Muscle of arm (tissue), 12 donors: ENCODE measurements around the gene UST. TPM values are rescaled to one million over a fixed set of nuclear protein-coding genes. Genes with fewer than 3 reads are reported as not detected.
"Not testable (repeated sequence)": the region's sequence is repeated elsewhere in the genome, so short reads cannot be mapped to it uniquely, and the experiment has no call there.

ENCODE experiments used
- DNase-seq: peaks from one replicate; pipeline ENCODE4 v3.0.0-alpha.2; 2013
- polyA plus RNA-seq, 12 donors: library from polyadenylated mRNA; unstranded; fragments of 120-200 nt; gene quantifications; one replicate each; pipeline ENCODE4 v1.2.1, GENCODE V29; 2013; ENCODE audit not compliant: insufficient read length in 12 of 12

UST gene
- polyA plus RNA-seq, 12 donors, result 5.8 to 20.4 (median 8.4) TPM; not detected in 1

DNA sequence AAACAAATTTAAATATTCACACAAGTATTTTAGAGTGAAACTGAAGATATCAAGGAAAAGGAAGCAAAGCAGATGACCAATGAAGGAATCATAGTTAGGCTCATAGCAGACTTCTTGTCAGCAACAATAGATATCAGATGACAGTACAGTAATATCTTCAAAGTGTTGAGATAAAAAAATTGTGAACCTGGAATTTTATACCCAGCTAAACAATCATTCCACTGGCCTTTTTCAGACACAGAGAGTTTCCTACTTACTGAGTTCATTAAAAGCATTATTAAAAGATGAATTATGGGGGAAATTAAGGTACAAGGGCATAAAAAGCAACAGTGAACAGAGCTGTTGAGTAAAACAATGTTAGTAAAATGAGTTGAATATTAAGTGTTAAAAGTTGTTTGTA is 254.6 kb downstream of the UST start:
- DNase-seq, result no peak

DNA sequence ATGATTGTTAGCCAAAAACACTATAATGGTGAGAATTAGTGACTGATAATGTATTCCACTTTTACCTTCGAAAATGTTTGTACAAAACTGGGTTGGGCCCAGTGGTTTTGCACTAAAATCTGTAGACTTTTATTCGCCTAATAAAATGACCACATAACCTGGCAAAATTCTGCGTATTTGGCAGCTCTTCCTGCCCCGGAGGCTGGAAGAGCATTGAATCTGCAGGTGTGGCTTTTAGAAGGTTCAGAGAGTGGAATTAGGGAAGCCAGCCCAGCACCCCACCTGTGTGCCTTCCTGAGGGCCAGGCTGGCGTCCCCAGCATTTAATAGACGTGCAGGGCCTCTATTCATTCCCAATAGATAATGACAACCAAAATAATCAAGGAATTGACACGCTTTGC is 256.7 kb downstream of the UST start:
- no peak for DNase-seq

DNA sequence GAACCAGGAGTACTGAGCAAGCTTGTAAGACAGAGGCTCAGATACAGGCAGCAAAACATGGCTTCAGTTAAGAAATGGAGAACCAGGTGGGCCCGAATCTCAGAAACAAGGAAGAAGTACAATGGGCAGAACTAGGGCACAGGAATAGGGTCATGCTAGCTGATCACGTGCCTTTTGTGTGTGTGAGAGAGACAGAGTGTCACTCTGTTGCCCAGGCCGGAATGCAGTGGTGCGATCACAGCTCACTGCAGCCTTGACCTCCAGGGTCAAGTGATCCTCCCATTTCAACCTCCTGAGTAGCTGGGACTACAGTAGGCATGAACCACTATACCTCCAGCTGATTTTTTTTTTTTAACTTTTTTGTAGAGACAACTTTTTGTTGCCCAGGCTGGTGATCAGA is 257.8 kb downstream of the UST start:
- no peak for DNase-seq

DNA sequence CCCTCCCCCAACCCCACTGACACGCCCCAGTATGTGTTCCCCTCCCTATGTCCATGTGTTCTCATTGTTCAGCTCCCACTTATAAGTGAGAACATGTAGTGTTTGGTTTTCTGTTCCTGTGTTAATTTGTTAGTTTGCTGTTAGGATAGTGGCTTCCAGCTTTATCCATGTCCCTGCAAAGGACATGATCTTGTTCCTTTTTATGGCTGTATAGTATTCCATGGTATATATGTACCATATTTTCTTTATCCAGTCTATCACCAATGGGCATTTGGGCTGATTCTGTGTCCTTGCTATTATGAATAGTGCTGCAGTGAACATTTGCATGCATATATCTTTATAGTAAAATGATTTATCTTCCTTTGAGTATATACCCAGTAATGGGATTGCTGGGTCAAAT is 259.4 kb downstream of the UST start:
- not testable (repeated sequence) for DNase-seq

DNA sequence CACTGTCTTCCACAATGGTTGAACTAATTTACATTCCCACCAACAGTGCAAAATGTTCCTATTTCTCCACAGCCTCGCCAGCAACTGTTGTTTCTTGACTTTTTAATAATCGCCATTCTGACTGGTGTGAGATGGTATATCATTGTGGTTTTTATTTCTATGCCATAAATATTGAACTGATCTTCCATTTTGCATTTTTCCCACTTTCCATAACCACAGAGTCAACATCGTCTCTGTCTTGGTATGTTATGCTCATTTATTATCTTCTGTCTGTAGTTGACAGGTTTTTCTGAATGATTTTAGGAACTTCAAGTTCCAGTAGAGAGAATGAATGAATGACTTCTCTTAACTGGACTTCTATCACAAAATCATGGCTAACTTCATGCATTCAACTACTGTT is 259.8 kb downstream of the UST start:
- DNase-seq, result no peak

DNA sequence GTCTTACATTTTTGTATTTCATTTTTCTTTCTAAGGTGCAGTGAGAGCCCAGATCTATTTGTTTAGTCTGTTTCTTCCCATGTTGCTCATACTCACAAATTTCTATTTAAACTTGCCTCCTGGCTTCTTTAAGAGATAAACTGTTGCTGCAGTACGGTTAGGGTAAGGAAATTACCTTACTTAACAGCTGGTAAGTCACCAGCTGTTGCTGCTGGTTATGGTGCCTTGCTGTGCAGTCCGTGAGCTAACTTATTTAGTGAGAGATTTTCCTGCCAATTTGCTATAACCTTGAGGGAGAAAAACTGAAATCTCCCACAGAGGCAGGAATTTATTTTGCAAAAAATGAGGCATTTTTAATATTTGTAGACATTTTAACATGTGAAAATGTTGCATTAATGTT is 261.0 kb downstream of the UST start:
- no peak for DNase-seq

DNA sequence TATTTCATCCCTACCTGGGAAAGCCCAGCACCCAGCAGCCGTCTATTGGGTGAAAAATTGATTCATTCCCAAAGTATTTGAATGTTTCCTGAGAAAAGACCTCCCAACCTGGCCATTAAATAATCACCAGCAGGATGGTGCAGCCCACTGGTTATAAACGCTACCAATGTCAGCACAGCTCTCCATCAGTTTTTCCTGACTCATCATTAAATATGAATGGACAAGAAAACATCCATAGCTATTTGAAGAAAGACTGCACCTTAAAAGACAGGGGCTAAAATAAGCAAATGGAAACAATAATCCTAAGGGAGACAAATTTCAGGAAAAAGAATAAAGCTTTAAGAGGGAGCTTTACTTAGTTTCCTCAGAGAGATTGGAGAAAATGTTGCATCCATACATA is 261.9 kb downstream of the UST start:
- no peak for DNase-seq

DNA sequence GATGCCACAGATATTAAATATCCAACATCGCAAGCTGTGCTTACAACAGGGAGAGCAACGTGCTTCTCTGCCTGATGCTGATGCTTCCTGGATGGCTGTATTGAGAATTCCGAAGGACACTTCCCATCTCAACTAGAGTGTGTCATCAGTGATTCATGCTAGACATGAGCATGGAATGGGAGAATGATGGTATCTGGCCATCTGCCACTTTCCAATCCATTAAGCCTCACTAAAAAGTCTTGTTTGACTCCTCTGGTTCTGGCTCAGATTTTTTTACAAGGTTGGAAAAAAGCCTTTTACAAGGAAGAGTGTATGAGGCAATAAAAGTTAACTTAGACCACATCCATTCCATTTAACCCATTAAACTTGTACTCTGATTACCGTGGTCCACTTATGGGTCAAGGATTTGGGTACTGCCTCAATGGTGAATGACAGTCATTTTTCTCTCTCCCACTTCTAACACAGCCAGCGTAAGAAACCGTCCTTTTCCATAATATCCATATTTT is 265.3 kb downstream of the UST start:
- DNase-seq, result no peak

DNA sequence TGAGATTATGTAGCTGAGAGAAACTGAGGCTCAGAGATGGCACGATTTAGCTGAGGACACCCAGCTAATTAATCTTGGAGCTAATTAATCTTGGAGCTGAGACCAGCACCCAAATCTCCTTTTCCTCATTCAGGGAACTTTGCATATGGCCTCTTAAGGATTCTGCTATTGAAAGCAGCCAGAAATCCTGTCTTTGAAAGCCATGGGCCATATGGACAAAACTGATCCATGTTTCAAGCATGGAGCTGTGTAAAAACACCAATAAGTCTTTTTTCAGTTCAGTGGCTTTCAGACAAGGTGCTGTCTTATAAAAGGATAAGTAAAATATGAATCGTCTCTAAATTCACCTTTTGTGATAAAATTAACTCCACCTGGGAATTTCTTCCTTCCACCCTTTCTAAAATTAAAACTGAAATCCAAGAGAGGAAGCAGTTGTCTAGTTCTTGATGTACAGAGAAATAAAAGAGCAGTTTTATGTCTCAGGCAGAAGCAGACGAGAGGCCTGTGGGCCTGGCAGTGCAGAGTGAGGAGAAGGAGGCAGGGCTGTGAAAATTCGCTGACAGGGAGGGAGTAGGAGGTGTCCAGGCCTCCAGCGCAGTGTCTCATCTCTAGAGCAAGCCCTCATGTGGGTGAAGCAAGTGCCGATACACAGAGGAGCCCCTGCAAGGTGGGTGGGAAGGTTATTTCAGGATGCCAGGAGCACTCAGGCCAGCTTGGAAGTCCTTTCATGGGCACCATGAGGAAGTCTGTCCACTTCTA is 266.9 kb downstream of the UST start:
- no peak for DNase-seq

DNA sequence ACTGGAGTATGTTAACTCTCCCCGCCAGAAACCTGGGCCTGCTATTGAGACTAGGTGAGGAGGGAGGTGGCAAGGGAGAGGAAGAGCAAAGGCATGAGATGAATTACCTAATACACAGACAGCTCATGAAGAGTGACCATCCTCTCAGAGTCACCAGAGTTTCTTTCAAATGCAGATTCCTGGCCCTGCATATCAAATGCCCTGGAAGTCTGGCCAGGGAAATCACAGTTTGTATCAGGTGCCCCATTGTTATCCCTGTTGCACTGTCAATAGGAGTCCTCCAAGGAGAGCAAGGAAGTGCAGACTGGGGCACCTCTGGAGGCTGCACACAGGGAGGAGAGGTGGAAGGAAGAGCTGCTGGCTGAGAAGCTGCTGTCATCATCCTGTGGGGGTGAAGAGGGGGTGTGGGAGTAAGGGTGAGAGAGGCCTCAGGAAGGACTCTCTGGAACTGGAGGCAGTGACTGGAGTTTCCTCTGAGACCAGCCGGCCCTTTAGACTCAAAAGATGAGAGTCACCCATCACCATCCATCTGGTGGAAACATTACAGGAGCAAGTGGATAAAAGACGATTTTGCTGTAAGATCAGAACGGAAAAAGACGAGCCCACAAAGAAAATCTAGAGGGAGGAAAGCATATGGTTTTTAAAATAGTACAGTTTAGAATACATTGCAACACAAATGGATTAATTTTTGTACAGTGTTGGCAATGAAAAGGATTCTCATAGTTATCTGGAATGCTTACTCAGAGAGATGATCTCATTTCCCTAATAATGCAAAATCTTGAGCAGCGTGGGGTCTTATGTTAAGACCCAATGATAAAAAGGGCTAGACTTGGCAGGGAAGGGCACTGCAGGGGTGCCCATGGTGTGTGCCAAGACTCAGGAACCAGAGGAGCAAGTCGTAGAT is 268.1 kb downstream of the UST start:
- DNase-seq, result peak; percentile 58

DNA sequence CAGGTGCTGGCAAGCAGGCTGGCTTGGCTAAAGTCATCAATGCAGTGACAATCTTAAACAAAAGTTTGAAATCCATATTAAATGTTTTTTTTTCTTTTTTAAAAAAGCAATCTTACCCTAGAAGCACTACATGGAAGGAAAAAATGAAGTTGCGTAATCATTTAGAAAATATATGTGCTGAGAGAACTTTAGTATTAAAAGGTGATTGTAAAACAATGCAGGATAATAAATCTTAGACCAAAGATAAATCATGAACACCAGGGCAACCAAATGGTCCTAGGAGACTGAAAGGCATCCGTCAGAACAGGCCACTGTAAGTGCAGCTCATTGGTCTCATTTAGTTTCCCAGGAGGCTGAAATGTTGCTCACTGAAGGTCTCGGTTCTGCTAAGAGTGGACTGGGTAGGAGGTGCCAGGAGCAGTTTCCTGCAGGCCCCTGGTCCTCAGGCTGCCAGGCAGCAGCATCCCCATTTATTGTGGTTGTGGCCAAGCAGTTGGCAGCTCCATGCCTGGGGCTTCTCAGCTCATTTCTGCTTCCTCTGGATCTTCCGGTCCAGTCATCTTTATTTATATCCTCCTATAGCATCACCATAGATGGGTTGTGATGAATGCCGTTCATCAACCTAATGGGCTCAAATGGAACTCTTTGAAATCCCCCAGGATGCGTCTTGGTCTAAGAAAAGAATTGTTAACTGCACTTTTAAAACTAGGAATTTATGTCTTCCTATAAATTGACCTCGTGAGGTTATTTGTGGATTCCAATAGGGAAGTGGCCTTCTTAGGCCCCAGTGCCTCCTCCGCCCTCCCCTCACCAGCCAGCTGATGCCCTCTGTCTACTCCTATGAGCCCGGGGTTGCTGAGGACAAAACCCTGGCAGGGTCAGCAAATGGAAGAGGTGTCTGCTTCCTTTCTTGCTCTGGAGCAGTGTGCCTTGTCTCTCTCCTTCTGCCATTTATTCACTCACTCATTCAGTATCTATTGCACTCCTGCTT is 269.0 kb downstream of the UST start:
- DNase-seq, result no peak

DNA sequence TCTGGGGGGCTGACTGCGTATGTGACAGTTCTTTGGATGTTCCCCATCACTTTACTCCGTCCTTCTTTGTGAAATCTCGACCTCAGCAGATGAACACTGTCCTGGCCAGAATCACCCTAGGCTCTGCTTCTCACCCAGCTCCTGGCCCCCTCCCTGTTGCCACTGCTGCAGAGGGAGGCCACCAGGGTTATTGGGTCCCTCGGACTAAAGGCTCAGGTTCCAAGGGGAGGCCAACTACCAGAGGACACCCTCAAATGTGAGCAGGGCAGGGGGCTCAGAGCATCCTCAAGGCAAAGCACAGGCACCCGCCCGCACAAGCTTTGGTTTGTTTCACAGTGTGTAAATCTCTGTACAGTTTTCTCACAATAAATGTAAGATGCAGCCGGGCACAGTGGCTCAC is 269.9 kb downstream of the UST start:
- no peak for DNase-seq

DNA sequence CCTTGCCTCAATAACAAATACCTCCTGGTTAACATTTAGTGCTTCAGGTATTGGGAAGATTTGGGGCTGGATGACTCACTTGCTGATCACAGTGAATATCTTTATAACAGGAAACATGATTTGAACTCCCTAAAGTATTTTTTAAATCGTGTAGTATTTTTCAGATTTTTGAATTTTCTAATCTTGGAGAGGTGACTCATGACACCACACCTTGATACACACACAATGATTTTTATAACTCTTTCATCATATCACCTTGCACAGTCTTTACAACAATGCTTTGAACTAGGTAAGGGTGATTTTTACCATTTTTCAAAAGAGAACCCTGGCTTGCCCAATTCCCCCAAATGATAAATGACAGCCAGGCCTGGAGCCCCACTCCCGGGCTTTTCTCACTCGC is 273.5 kb downstream of the UST start:
- DNase-seq, result no peak

DNA sequence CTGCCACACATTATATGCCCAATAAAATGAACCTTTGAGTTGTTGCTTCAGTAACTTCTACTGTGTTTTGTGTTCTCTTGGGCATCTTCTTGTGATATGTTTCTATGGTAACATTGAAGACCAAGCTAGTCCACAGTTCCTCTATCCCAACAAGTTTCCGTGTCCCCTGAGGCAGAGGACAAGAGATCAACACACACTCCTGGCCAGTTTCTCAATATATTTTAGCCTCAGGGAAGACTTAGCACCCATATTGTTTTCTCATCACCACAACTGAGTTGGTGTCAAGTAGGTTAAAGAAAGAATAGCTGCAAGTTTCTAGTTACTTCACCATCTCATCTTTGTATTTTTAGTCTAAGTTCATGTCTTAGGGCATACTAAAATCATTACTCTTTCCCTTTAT is 277.5 kb downstream of the UST start:
- DNase-seq, result no peak

DNA sequence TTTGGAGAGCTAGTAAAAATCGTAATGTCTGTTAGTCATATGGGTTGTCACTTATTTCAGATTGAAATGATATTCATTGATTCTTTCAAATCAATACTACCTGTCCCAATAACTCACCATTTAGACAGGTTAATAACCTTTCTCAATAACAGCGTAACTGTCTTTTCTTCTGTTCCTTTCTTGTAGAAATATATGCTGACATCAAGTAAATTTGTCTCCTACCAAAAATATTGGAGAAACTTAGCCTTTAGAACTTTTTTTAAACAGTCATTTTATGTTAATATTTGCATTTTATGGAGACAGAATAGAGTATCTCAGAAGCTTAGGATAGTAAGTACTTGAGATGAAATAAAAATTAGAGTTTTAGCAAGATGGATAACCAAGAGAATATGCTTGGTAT is 278.2 kb downstream of the UST start:
- no peak for DNase-seq

DNA sequence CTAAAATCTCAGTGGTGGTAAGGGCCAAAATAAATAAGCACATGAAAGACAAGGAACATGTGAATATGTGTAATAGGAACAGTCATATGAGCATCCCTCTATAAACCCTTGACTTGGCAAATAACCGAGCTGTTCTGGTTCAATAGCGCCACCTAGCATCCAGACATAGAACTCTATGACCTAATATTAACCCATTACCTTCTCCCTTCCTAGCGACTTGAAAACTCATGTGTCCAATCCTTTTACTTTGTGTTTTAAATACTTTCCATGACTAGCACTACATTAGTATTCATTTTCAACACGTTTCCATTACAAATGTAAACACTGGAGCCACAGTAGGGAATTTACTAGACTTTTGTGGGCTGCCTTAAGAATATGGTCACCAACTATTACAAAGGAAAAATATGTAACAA is 279.7 kb downstream of the UST start:
- no peak for DNase-seq

DNA sequence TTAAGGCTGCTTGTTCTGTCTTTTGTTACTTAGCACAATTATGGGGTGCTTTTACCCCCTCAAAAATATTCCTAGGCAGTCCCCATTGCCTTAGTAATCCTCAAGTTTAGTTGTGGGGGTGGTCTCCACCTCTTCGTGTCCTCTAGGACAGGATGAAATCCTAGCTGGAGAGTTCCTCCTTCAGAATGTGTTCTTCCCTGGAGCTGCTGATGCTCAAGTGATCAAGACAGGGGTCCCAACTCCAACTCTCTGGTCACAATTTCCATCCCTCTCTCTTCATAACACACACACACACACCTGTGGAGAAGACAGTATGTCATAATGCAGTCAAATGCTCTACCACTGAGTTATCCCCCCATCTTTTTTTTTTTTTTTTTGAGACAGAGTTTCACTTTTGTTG is 280.7 kb downstream of the UST start:
- DNase-seq, result no peak

DNA sequence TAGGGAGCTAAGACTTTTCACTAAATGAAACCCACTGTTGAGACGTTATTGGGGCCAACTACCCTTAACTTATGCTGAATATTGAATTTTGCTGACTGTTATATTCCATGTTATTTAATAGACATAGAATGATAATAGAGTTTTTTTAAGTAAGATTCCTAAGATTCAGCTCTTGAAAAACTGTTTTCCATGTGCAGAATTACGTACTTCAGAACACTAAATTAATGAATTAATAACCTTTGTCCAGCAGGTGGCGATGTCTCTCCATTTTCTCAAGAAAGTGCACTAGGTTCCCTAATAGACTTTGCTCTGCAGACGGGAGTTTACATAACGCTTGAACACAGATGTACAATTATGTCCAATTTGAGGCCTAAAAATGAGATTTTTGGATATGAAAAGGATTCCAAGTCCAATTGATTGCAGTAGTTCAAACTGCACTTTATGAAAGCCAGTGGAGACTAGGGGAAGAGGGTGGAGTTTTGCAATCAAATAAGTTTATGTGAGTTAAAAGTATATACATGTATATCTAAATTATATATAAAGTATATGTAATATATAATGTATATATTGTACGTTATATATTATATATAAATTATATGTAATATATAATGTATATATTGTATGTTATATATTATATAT is 282.1 kb downstream of the UST start:
- DNase-seq, result peak; percentile 93

DNA sequence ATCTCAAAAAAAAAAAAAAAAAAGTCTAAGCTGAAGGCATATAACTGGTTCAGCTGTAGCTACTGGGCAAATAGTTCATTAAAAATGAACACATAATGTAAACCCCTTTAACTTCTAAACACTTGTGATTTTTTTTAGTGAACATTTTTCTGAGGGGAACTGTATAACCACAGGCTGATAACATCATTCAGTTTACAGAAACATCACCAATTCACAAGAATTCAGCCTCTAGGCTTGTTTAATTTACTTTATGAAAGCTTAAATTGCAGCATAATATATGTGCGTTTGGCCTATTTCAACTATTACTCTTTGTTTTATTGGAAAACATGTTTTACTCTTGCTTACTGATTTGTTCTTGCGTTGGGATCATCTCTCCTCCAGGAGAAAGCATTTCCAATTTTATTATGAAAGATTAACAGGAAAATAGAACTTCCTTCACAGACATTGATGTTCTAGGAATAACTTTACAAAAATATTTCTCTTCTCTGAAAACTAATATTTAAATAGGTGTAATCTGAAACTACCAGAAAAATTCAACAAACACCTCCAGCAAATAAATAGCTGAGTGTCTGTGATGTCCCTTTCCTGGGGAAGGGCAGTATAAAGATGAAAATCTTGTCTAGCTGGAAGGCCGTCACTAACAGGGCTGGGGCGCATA is 284.5 kb downstream of the UST start:
- no peak for DNase-seq

DNA sequence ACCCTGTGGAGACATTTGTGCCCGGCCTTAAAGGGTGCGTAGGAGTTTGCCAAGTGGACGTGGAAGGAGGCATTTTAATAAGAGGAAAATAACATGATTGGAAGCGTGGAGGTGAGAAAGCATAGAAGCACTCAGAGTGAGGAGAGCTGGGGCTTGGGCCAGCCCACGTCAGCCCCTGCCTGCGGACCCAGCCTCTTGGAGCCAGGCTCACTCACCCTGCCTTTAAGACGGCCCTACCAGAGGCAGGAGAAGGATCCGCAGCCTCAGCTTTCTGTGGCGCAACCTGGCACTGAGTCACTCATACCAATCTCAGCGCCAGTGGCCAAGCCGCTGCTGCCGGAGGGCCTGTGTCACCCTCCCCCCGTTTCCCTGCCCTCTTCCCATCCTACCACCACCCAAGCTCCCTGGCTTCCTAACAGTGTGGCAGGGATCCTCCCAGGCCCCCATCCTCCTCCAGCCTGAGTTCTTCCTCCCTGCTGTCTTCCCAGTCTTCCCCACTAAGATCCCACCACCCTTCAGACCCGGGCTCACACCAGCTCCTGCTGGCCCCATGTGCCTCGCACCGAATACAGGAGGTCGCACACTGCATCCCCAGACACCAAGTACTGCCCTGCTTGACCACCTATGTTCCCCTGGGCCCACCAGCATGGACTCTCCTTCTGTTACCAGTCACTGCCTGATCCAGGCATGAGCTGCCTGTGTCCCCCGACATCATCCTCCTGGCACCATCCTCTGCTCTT is 285.2 kb downstream of the UST start:
- no peak for DNase-seq
